ENCODE data around the gene RANBP17. TPM values are rescaled to one million over a fixed set of nuclear protein-coding genes. Genes with fewer than 3 reads are reported as not detected.
"Not testable (repeated sequence)": the region's sequence is repeated elsewhere in the genome, so short reads cannot be mapped to it uniquely, and the experiment has no call there.

RANBP17 gene
- total RNA-seq, 4 donors from 2014 or later = 0.38 to 5.1 (median 1.4) TPM

DNA sequence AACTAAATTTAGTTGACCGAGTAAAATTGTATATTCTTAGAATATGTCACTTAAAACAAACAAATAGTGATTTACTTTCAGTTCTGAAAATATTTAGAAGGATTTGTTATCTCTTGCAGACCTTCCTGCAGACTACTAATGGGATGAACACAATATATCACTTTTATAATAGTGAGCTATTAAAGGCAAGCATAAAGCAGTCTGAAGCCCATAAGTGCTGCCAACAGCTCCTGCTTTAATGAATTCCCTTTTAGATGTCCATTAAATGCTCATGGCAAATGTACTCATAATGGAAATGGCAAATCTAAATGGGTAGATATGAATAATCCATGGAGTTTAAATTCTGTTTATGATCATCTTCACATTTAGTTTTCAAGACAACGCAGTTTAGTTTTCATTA, 170.2 kb downstream of the RANBP17 start:
- no peak overlapping the region for H3K4me3 ChIP-seq (ENCODE audit: low read depth, poor library complexity, severe bottlenecking)
- WGBS, 2 donors = 89 to 93% methylated on average over 2 of the region's 2 CpGs
- intact Hi-C loops (cut with DNase I; ENCODE audit: low total_unique reads) = no loop called here
- TF ChIP-seq, protein P1, sequence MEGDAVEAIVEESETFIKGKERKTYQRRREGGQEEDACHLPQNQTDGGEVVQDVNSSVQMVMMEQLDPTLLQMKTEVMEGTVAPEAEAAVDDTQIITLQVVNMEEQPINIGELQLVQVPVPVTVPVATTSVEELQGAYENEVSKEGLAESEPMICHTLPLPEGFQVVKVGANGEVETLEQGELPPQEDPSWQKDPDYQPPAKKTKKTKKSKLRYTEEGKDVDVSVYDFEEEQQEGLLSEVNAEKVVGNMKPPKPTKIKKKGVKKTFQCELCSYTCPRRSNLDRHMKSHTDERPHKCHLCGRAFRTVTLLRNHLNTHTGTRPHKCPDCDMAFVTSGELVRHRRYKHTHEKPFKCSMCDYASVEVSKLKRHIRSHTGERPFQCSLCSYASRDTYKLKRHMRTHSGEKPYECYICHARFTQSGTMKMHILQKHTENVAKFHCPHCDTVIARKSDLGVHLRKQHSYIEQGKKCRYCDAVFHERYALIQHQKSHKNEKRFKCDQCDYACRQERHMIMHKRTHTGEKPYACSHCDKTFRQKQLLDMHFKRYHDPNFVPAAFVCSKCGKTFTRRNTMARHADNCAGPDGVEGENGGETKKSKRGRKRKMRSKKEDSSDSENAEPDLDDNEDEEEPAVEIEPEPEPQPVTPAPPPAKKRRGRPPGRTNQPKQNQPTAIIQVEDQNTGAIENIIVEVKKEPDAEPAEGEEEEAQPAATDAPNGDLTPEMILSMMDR (IDR thresholded peaks at IDR 0.05) = no peak
- TF ChIP-seq POLR2A (IDR thresholded peaks at IDR 0.05) = no peak
- DNase-seq (ENCODE audit: low spot score in 2 of 2) = no peak

DNA sequence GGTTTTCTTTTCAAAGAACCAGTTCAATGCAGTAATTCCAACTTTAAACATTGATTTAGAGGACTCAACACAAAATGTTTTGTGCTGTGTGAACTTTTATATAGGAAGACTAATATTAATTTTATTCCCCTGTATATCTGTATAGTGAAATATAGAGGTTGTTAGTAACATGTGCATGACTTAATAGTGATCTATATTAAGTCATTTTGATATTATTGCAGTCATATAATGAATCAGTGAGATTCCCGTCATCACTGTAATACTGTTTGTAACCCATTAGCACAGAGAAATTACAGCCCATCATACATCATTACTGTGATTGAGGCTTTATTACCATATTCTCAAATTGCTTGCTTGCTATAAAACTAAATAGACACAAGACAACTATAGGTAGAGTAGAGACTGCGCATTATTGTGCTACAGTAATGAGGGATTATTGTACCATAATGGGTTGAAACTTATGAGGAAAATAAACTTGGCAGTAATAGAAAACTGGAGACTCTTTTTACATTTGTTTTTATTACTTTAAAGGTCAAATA, 170.7 kb downstream of the RANBP17 start:
- TF ChIP-seq, protein P1 (IDR thresholded peaks at IDR 0.05) = no peak
- TF ChIP-seq POLR2A (IDR thresholded peaks at IDR 0.05) = no peak
- intact Hi-C loops (cut with DNase I; ENCODE audit: low total_unique reads) = no loop called here
- 97 to 99% methylated on average over 2 of the region's 2 CpGs for WGBS, 2 donors
- no peak for DNase-seq (ENCODE audit: low spot score in 2 of 2)
- H3K4me3 ChIP-seq (ENCODE audit: low read depth, poor library complexity, severe bottlenecking) = no peak overlapping the region

DNA sequence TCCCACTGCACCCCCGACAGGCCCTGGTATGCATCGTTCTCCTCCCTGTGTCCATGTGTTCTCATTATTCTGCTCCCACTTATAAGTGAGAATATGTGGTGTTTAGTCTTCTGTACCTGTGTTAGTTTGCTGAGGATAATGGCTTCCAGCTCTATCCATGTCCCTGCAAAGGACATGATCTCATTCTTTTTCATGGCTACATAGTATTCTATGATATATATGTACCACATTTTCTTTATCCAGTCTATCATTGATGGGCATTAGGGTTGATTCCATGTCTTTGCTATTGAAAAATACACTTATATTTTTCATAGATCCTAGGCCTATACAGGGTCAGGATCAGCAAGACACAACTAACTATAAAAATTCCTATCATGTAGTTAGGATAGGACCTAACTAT, 180.1 kb downstream of the RANBP17 start:
- intact Hi-C loops (cut with DNase I; ENCODE audit: low total_unique reads); DNase-seq (ENCODE audit: low spot score in 2 of 2); H3K4me3 ChIP-seq (ENCODE audit: low read depth, poor library complexity, severe bottlenecking): not testable (repeated sequence)
- 96 to 98% methylated on average over 2 of the region's 2 CpGs for WGBS, 2 donors

DNA sequence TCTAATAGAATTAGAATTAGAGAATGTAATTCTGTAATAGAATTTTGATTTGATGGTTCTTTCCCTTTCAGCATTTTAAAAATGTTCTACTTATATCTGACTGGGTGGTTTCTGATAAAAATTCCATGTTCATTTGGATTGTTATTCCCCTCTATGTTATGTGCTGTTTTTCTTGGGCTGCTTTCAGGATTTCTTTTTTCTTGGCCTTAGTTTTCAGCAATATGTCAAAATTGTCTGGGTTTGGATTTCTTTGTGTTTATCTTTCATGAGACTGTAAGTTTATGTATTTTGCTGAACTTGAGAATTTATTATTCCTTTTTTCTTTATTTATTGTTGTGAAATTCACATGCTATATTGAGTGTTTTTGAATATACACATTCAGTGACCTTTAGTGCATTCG, 189.1 kb downstream of the RANBP17 start:
- TF ChIP-seq, protein P1 (IDR thresholded peaks at IDR 0.05) = no peak
- no peak for TF ChIP-seq POLR2A (IDR thresholded peaks at IDR 0.05)
- intact Hi-C loops (cut with DNase I; ENCODE audit: low total_unique reads) = no loop called here
- no peak overlapping the region for H3K4me3 ChIP-seq (ENCODE audit: low read depth, poor library complexity, severe bottlenecking)
- WGBS, 2 donors = 94 to 98% methylated on average over 1 of the region's 1 CpG
- DNase-seq (ENCODE audit: low spot score in 2 of 2) = no peak

DNA sequence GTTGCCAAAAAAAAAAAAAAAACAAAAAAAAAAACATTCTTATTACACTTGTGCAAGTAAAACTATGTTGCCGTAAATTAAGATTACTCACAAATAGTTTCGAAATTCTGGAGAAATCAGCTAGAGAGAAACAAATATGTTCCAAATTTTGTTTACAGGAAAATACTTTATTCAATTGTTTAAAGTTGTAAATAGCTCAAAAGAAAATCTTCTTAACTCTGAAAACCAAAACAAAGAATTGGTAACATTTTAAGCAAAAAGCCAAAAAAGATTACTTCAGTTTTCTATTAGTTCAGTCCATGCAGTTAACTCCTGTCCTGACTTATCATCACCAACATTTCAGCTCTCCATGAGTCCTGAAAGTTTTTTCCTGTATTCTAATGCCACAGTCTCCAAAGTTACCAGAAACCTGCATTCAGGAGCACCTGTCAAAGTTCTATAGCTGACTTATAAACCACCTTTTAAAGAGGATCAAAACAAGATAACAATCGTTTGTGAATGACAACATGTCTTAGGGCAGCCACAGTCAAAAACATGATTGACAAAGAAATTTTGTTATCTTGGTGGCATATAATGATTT, 194.1 kb downstream of the RANBP17 start:
- no peak for DNase-seq (ENCODE audit: low spot score in 2 of 2)
- H3K4me3 ChIP-seq (ENCODE audit: low read depth, poor library complexity, severe bottlenecking) = no peak overlapping the region
- intact Hi-C loops (cut with DNase I; ENCODE audit: low total_unique reads) = no loop called here
- 88% methylated on average over 3 of the region's 3 CpGs for WGBS, 2 donors
- no peak for TF ChIP-seq POLR2A (IDR thresholded peaks at IDR 0.05)
- TF ChIP-seq, protein P1 (IDR thresholded peaks at IDR 0.05) = no peak

DNA sequence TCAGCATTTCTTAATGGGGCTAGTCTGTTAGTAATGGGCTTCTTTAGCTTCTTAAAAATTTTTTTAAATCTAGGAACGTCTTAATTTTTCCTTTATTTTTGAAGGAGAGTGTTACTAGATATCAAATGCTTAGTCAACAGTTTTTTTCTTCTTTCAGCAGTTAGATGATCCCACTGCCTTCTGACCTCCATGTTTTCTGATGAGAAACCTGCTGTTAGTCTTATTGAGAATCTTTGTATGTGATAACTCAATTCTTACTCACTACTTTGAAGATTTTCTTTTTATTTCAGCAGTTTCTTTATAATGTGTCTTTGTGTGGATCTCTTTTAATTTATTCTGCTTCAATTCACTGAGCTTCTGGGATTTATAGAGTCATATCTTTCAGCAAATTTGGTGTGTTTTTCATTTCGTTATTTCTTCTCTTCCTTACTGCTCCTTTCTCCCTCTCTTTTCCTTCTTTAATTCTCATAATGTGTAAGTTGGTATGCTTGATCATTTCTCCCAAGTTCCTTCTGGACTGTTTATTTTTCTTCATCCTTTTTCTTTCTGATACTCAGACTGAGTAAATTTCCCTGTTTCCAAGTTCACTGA, 205.8 kb downstream of the RANBP17 start:
- WGBS, 2 donors = 82 to 90% methylated on average over 2 of the region's 2 CpGs
- TF ChIP-seq, protein P1 (IDR thresholded peaks at IDR 0.05) = no peak
- TF ChIP-seq POLR2A (IDR thresholded peaks at IDR 0.05) = no peak
- no peak for DNase-seq (ENCODE audit: low spot score in 2 of 2)
- intact Hi-C loops (cut with DNase I; ENCODE audit: low total_unique reads) = no loop called here
- H3K4me3 ChIP-seq (ENCODE audit: low read depth, poor library complexity, severe bottlenecking) = no peak overlapping the region

All from lower leg skin (tissue), 4 donors.